ENCODE data around the gene CLEC16A.

The CLEC16A gene

DNA sequence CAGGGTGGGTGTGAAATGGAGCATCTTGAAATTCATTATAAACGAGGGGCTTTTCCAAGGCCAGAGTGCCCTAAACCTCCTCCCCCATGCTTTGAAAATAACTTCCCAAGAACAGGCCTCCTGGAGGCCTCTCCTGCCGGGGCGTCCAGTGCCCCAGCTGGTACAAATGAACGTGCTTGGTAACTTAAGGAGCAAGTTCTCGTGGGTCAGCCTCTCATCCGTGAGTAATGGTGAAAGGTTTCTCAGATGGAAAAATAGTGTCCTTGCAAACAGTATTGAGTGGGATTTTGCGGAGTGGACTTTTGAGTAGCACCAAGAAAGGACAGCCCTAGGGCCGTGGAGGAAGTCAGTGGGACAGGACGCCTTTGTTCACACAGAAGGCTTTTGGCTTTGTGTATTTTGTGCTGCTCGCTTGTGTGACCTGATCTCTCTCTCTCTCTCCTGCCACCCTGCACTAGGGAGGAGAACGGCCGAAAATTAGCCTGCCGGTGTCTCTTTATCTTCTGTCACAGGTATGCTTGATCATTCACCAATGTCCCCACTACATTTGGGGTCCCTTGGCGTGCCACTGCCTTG is 34.6 kb downstream of the CLEC16A start:
- TF ChIP-seq, protein P1, sequence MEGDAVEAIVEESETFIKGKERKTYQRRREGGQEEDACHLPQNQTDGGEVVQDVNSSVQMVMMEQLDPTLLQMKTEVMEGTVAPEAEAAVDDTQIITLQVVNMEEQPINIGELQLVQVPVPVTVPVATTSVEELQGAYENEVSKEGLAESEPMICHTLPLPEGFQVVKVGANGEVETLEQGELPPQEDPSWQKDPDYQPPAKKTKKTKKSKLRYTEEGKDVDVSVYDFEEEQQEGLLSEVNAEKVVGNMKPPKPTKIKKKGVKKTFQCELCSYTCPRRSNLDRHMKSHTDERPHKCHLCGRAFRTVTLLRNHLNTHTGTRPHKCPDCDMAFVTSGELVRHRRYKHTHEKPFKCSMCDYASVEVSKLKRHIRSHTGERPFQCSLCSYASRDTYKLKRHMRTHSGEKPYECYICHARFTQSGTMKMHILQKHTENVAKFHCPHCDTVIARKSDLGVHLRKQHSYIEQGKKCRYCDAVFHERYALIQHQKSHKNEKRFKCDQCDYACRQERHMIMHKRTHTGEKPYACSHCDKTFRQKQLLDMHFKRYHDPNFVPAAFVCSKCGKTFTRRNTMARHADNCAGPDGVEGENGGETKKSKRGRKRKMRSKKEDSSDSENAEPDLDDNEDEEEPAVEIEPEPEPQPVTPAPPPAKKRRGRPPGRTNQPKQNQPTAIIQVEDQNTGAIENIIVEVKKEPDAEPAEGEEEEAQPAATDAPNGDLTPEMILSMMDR (IDR thresholded peaks at IDR 0.05; ENCODE audit: low read depth, low read length, missing control alignments), result no peak
- DNase-seq (ENCODE audit: low read depth), result no peak
- no peak overlapping the region for H3K4me3 ChIP-seq (ENCODE audit: low read depth, low read length)

DNA sequence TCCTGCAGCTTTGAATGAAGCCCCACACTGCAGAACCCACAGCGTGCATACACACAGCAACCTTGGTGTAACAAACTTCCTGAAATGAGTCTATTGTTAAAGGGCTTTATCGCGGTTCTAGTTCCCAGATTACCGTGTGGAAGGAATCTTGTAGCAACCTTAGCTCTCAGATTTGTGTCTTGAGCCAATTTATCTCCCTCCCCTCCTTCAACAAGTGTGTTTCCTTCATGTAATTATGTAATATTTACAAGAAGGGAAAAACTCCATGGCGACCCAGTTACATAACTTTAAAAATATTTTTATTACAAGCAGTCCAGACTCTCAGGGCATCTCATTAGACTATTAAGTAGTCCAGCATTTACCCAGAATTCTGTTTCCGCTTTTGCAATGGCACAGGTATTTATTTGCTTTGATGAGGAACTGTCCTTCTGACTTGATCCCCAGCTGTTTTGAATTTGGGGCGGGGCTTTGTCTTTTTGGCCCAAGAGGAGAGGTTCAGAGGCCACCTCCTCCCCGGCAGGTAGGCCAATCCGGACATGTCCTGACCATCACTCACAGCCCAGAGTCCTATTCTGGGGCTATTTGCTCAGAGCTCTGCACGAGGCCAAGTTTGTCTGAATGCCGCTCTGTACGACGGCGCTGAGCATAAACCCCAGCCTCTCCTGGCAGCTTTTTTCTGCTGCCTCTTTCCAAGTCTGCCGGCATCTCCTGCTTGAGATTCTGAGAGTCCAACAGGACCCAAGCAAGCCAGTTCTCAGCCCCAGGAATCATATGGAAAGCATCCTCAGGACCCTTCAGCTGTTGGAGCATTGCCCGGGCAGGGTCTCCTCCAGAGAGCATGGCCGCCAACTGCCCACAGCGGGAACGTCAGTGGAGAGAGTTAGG is 35.6 kb downstream of the CLEC16A start:
- TF ChIP-seq, protein P1 (IDR thresholded peaks at IDR 0.05; ENCODE audit: low read depth, low read length, missing control alignments), result no peak
- DNase-seq (ENCODE audit: low read depth), result no peak
- no peak overlapping the region for H3K4me3 ChIP-seq (ENCODE audit: low read depth, low read length)

DNA sequence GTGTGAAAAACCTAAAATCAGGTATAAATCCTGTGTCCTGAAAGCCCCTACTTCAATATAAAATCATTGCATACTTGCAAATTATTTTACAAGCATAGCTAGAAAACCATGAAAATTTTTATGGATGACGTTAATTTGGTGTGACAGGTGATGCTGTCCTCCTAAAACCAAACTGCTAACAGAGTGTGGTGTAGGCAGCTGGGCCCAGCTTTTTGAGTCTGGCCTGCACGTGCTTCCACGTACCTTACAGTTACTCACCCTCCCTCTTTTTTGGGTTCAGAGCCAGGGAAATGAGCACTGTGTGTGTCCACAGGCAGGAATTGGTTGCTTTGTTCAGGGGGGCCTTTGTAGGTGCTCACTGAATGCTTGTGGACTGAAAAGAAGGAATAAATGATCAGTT is 36.4 kb downstream of the CLEC16A start:
- TF ChIP-seq, protein P1 (IDR thresholded peaks at IDR 0.05; ENCODE audit: low read depth, low read length, missing control alignments), result no peak
- H3K4me3 ChIP-seq (ENCODE audit: low read depth, low read length), result no peak overlapping the region
- DNase-seq (ENCODE audit: low read depth), result no peak

DNA sequence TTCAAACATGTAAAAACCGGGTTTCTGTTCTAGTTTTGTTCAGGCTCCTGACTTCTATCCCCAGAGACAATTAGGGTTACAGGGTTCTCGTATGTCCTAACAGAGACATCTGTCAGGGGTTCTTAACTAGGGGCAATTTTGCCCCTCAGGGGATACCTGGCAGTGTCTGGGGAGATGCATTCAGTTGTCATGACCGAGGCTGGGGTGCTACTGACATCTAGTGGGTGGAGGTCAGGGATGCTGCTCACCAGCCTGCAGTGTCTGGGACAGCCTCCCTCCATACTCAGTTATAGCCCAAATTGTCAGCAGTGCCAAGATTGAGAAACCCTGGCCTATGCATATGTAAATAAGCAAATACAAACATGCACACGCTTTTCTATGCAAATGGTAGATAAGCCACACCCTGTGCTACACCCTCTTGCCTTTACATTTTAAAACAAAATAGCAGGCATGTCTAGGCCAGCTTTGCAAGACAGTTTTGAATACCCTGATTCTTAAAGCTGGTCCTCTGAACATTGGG is 37.4 kb downstream of the CLEC16A start:
- no peak overlapping the region for H3K4me3 ChIP-seq (ENCODE audit: low read depth, low read length)
- TF ChIP-seq, protein P1 (IDR thresholded peaks at IDR 0.05; ENCODE audit: low read depth, low read length, missing control alignments), result peak; percentile 78
- no peak for DNase-seq (ENCODE audit: low read depth)

DNA sequence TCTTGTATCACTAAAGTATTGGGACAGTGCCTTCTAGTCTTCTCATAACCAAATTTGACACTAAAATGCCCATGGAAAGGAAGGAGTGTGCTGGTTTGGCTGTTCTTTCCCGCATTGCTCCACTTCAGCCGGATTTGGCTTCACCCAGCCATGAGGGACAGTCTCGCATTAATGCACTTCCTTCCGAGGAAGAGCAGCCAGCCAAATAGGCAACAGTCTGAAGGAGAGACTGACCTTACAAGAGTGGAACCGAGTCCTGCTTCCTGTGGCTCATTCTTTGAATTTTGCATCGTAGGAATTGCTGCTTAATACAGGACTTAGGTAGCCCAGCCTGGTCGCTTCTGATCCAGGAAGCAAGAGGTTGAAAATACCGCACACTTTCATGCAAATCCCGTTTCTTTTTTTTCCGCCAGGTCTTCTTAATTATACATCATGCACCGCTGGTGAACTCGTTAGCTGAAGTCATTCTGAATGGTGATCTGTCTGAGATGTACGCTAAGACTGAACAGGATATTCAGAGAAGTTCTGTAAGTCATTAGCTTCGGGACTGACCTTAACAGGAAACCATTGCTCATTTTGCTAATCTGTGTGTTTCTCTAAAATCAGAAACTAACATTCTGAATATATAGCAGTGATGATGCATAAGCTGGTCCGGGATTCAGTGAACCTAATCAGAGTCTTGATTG is 38.2 kb downstream of the CLEC16A start:
- TF ChIP-seq, protein P1 (IDR thresholded peaks at IDR 0.05; ENCODE audit: low read depth, low read length, missing control alignments), result no peak
- H3K4me3 ChIP-seq (ENCODE audit: low read depth, low read length), result peak overlapping the region; percentile 2; the same call in 1 of the 2 replicates
- no peak for DNase-seq (ENCODE audit: low read depth)

DNA sequence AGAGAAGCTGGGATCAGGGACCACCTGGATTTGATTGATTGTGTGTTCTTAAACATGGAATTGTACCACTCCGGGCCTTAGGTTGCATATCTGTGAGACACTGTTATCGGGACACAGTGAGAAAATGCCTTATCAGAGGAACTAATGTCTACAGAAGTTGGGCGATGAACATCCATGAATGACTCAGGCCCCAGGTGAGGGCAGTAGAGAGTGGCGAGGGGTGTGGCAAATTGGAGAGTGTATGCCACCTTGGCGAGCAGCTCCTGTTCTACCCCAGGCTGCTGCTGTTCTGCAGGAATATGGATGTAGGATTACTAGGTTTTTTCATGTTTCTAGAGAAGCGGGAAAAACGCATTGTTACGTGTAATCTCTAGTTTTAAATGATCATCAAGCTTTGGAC is 38.8 kb downstream of the CLEC16A start:
- no peak overlapping the region for H3K4me3 ChIP-seq (ENCODE audit: low read depth, low read length)
- TF ChIP-seq, protein P1 (IDR thresholded peaks at IDR 0.05; ENCODE audit: low read depth, low read length, missing control alignments), result peak; percentile 46
- DNase-seq (ENCODE audit: low read depth), result no peak
